Coronary artery (tissue), 2 donors: ENCODE data around the gene FITM1.
"Not testable (repeated sequence)": the region's sequence is repeated elsewhere in the genome, so short reads cannot be mapped to it uniquely, and the experiment has no call there.

ENCODE experiments used
- DNase-seq: peaks from one replicate; pipeline ENCODE4 v3.0.0-alpha.2; 2017; ENCODE audit warnings: low spot score
- H3K27ac ChIP-seq, 2 donors: fragments of 200-600 bp; sonication (generic); one replicate each; pipeline ENCODE4 v1.5.1; 2016 to 2019
- H3K4me3 ChIP-seq: fragments of 200-600 bp; sonication (generic); 2 replicates; pipeline ENCODE4 v1.5.1; 2016; ENCODE audit warnings: mild to moderate bottlenecking, moderate library complexity
- TF ChIP-seq, protein P1 (sequence below): fragments of 200-600 bp; sonication (generic); IDR thresholded peaks from one replicate; pipeline ENCODE4 v1.5.1; 2019; ENCODE audit warnings: antibody characterized with exemption

Gene FITM1

DNA sequence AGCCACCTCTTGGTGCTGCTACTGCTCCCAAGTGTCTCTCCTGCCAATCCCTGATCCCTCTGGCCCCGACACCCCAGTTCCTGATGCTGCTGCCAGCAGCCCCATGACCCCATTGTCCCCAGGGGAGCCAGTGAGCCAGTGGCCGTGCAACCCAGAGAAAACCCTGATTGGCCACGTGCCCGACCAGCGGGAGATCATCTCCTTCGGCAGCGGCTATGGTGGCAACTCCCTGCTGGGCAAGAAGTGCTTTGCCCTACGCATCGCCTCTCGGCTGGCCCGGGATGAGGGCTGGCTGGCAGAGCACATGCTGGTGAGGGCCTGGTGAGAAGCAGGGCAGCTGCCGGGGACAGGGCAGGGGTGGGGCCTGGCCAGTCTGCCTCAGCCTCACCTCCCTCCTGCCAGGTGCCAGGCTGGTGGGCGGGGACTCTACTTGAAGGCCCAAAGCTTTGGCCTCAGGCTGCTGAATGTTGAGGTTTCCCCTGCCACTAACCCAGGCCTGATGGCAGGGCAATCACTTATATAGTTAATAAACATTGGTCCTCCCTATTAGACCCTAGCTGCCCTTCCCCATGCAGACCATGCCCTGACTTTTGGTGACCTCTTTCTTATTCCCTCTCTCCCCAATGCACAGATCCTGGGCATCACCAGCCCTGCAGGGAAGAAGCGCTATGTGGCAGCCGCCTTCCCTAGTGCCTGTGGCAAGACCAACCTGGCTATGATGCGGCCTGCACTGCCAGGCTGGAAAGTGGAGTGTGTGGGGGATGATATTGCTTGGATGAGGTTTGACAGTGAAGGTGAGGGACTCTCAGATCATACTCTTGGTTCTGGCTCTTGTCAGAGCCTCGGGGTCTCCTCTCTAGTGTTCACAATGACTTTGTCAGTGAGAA lies 31.3 kb upstream of the FITM1 start:
- TF ChIP-seq, protein P1, sequence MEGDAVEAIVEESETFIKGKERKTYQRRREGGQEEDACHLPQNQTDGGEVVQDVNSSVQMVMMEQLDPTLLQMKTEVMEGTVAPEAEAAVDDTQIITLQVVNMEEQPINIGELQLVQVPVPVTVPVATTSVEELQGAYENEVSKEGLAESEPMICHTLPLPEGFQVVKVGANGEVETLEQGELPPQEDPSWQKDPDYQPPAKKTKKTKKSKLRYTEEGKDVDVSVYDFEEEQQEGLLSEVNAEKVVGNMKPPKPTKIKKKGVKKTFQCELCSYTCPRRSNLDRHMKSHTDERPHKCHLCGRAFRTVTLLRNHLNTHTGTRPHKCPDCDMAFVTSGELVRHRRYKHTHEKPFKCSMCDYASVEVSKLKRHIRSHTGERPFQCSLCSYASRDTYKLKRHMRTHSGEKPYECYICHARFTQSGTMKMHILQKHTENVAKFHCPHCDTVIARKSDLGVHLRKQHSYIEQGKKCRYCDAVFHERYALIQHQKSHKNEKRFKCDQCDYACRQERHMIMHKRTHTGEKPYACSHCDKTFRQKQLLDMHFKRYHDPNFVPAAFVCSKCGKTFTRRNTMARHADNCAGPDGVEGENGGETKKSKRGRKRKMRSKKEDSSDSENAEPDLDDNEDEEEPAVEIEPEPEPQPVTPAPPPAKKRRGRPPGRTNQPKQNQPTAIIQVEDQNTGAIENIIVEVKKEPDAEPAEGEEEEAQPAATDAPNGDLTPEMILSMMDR = no peak
- H3K4me3 ChIP-seq = no peak overlapping the region
- no peak for DNase-seq
- H3K27ac ChIP-seq = no peak overlapping the region

DNA sequence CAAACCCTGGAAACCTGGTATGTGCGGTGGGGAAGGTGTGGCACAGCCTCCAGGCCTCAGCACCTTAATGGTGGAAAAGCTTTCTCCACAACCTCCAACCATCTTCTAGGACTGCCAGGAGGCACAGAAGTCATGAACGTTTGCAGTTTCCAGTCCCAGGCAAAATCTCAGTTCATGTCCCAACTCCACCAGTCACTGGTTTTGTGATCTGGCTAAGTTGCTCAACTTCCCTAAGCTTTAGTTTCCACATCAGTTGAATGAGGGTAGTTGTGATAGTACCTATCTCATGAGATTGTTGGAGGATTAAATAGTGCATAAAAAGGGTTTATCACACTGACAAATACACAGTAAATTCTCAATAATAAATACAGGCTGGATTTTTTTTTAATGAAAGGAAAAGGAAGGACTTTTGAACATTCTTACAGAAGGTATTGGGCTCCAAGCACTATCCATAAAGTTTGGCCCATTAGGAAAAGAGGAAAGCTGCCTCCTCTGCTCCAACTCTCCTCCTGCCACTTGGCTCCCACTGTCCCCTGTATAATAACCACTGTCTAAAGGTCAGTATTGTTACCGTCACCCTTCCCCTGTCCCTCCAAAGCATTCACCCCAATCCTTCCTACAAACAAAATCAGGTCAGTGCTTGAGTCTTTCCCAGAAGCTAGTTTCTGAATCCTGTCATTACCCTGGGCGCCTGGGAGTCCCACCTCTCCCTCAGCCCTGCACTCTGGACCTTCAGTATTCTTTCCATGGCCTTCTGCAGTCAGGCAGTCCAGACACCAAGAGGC lies 30.1 kb upstream of the FITM1 start:
- TF ChIP-seq, protein P1 = no peak
- no peak overlapping the region for H3K4me3 ChIP-seq
- no peak overlapping the region for H3K27ac ChIP-seq
- no peak for DNase-seq

DNA sequence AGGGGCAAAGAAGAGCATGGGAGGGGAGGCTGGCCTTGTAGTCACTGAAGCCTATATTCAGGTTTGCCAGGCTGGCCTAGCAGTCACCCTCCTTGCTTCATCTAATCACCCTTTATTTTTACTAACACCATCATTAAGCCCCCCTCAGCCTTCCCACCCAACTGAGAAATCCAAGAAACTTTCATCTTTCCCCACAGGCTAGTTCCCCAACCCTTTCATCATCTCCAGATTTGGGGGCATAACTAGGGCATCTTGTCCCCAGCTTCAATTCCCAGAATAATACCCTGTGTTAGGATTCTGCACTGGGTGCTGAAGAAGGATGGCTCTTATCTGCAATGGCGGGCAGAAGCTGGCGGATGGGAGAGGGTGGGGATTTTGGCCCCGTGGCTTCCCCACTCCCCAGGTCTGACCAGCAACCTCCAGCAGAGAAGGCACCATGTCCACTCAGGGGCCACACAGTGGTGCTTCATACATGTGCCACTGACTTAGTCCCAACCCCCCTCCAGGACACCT lies 29.4 kb upstream of the FITM1 start:
- Histone ChIP-seq H3K4me3 (no peak overlapping the region), H3K27ac (no peak overlapping the region)
- TF ChIP-seq, protein P1 = no peak
- DNase-seq = no peak

DNA sequence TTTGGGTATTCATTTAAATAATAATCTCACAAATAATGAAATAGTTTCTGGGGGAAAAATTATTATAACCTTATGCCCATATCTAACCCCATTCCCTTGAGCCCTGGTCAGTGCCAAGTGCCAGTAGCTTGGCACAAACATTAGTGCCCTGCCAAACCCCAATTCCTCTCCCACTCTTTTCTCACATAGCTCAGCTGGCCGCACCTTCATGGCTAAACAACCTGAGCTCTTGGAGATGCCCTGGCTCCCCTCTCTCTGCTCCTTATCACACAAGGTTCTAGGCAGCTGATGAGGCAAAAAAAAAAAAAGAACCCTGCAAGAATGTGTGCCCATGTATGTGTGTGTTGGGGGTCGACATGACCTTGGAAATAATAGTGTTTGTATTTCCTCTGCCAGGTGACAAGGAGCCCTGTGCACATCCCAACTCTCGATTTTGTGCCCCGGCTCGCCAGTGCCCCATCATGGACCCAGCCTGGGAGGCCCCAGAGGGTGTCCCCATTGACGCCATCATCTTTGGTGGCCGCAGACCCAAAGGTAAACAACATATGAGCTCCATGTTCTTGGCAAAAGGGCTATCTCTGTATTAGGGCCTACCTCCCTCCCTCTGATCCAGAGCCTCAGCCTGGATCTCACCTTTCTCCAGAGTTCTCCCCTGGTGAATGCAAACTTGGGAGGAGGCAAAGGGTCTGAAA lies 28.0 kb upstream of the FITM1 start:
- Histone ChIP-seq H3K27ac (no peak overlapping the region), H3K4me3 (no peak overlapping the region)
- DNase-seq = no peak
- TF ChIP-seq, protein P1 = no peak

DNA sequence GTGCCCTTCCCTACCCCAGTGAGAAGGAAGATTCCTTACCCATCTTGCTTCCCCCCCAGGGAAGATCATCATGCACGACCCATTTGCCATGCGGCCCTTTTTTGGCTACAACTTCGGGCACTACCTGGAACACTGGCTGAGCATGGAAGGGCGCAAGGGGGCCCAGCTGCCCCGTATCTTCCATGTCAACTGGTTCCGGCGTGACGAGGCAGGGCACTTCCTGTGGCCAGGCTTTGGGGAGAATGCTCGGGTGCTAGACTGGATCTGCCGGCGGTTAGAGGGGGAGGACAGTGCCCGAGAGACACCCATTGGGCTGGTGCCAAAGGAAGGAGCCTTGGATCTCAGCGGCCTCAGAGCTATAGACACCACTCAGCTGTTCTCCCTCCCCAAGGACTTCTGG lies 27.0 kb upstream of the FITM1 start:
- TF ChIP-seq, protein P1 = no peak
- no peak overlapping the region for H3K27ac ChIP-seq
- DNase-seq = no peak

DNA sequence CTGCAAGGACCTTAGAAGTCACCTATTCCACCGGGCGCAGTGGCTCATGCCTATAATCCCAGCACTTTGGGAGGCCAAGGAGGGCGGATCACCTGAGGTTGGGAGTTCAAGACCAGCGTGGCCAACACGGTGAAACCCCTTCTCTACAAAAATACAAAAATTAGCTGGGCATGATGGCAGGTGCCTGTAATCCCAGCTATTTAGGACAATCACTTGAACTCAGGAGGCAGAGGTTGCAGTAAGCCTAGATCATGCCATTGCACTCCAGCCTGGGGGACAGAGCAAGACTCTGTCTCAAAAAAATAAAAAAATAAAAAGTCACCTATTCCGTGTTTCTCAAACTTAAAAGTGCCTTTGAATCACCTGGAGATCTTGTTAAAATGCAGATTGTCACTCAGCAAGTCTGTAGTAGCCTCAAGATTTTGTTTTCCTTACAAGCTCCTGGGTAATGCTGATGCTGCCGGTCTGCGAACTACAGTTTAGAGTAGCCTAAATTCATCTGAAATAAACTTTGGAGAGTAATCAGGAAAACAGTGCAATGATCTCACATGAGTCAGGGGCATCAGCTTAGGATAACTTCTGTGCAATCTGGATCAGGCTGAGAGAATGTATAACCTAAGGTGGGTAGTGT lies 24.7 kb upstream of the FITM1 start:
- H3K4me3 ChIP-seq, H3K27ac ChIP-seq, DNase-seq: not testable (repeated sequence)

More for the DNA sequence above, 27.0 kb upstream of the FITM1 start:
- H3K4me3 ChIP-seq = no peak overlapping the region
